Neural progenitor cell (in vitro differentiated cells): ENCODE measurements around the gene GPR68.

ENCODE experiments used
- CTCF ChIP-seq: fragments of 200-600 bp; sonication (generic); IDR thresholded peaks from 2 replicates; pipeline ENCODE4 v1.5.1; 2017; ENCODE audit warnings: antibody characterized with exemption, mild to moderate bottlenecking
- EZH2 ChIP-seq: fragments of 200-600 bp; sonication (generic); IDR thresholded peaks from 2 replicates; pipeline ENCODE4 v1.6.1; 2017; ENCODE audit warnings: antibody characterized with exemption, mild to moderate bottlenecking, moderate library complexity
- EZH2phosphoT487 ChIP-seq: fragments of 200-600 bp; sonication (generic); IDR thresholded peaks from 2 replicates; pipeline ENCODE4 v1.6.1; 2017; ENCODE audit warnings: antibody characterized with exemption

GRCh38 chr14:91238085-91238484 is 6.4 kb downstream of the GPR68 start:
- no peak for TF ChIP-seq CTCF
- no peak for TF ChIP-seq EZH2
- no peak for TF ChIP-seq EZH2phosphoT487
